ENCODE results near the gene AGBL4.

DNA sequence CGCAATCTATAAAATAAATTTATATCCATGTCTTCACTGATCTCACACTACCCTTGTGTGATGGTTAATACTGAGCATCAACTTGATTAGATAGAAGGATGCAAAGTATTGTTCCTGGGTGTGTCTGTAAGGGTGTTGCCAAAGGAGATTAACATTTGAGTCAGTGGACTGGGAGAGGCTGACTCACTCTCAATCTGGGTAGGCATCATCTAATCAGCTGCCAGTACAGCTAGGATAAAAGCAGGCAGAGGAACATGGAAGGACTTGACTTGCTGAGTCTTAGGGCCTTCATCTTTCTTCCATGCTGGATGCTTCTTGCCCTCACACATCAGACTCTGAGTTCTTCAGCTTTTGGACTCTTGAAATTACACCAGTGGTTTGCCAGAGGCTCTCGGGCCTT lies 615.4 kb downstream of the AGBL4 start:
- TF ChIP-seq CTCF (IDR thresholded peaks at IDR 0.05) (no peak), POLR2A (IDR thresholded peaks at IDR 0.05) (no peak)
